ENCODE measurements around the gene NFKBIA. TPM values are rescaled to one million over a fixed set of nuclear protein-coding genes. Genes with fewer than 3 reads are reported as not detected.

The NFKBIA gene
- total RNA-seq, 1 donor from 2014 or later = 331 TPM

DNA sequence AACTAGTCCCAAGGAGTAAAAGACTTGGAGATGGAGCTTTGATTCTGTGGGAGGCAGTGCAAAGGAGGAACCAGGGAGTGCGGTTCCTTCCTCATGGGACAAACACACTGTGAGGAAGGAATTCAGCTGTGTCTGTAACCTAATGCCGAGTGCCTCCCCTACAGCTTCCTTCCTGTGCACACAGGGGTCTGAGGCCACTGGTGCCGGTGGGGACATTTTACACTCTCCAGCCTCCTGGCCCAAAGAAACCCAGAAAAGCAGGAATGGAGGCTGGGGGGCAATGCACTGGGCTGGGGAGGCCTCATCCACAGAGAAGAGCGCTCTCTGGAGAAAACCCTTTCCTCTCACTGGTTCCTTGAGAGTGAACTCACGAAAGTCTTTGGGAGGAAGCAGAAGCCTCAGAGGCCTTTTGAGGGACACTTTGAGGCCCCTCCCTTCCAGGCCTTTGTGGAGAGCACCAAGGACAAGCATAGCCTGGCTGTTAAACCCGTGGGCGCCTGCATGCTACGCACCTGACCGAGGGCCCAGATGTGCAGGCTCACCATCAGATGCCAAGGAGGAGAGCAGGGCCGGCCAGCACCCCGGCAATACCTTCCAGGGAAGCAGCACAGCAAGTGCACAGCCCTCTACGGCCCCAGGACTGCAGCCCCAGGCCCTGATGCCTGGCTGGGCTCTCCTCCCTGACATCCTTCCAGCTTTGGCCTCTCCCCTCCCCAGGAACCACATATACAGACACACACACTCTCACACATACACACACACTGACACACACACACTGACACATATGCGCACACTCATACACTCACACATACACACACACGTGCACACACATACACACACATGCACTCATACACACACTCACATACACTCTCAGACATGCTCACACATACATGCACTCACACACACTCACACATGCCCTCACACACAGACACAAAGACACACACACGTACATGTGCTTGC lies 52.0 kb downstream of the NFKBIA start:
- Histone ChIP-seq H3K4me1 (peaks cover 38% of the 10 kb centered on the region), H3K36me3 (no peaks in the 10 kb centered on the region), H3K4me3 (no peak overlapping the region), H3K27ac (no peak overlapping the region), H3K9me3 (no peaks in the 10 kb centered on the region), H3K27me3 (ENCODE audit: low read depth) (no peaks in the 10 kb centered on the region)
- DNase-seq (peak; percentile 49), ATAC-seq (peak in 1 of 2 donors; percentile 38)
- TF ChIP-seq, protein P1, sequence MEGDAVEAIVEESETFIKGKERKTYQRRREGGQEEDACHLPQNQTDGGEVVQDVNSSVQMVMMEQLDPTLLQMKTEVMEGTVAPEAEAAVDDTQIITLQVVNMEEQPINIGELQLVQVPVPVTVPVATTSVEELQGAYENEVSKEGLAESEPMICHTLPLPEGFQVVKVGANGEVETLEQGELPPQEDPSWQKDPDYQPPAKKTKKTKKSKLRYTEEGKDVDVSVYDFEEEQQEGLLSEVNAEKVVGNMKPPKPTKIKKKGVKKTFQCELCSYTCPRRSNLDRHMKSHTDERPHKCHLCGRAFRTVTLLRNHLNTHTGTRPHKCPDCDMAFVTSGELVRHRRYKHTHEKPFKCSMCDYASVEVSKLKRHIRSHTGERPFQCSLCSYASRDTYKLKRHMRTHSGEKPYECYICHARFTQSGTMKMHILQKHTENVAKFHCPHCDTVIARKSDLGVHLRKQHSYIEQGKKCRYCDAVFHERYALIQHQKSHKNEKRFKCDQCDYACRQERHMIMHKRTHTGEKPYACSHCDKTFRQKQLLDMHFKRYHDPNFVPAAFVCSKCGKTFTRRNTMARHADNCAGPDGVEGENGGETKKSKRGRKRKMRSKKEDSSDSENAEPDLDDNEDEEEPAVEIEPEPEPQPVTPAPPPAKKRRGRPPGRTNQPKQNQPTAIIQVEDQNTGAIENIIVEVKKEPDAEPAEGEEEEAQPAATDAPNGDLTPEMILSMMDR (IDR thresholded peaks at IDR 0.05) = no peak
- intact Hi-C loops (cut with DNase I) = no loop called here

DNA sequence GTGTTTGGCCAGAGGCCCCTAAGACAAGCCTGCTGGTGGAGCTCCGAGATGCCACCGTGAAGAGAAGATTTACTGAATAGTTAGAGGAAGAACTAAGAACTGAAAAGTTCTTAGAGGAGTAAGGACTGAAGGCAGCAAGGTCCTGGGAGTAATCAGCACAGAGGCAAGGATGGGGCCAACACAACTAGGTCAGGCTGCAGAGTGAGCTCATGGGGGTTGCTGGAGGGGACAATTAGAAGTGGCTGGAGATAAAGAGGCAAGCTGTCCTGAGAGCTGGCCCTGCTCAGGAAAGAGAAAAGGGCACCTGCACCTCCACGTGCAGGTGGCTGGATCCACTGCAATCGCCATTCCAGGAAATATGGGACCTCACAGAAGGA lies 52.7 kb downstream of the NFKBIA start:
- ATAC-seq = no peak

More for the DNA sequence above, 52.7 kb downstream of the NFKBIA start:
- no peaks in the 10 kb centered on the region for H3K36me3 ChIP-seq
- no peak overlapping the region for H3K4me3 ChIP-seq
- intact Hi-C loops (cut with DNase I) = no loop called here
- no peaks in the 10 kb centered on the region for H3K27me3 ChIP-seq (ENCODE audit: low read depth)
- DNase-seq = peak; percentile 24
- no peak overlapping the region for H3K27ac ChIP-seq
- TF ChIP-seq, protein P1 (IDR thresholded peaks at IDR 0.05) = no peak
- peaks cover 38% of the 10 kb centered on the region for H3K4me1 ChIP-seq
- H3K9me3 ChIP-seq = no peaks in the 10 kb centered on the region

Other genes with a start within 250 kb of the NFKBIA start
- 159 TPM for gene PSMA6, start 112.4 kb downstream of the NFKBIA start, total RNA-seq
- gene INSM2, start 129.4 kb upstream of the NFKBIA start, total RNA-seq = not detected